Lower lobe of right lung (tissue), 2 donors: Measurements from ENCODE around the gene ZNF521. TPM values are rescaled to one million over a fixed set of nuclear protein-coding genes. Genes with fewer than 3 reads are reported as not detected.

Experiments used
- ATAC-seq, 2 donors: fragments of 200-7000 bp; cut with Tn5 transposase; one replicate each; pipeline ENCODE4 v1.9.1; 2020 to 2022; ENCODE audit warnings: mild to moderate bottlenecking in 2 of 2, moderate library complexity in 2 of 2
- DNase-seq: peaks from one replicate; pipeline ENCODE4 v3.0.0-alpha.2; 2020
- H3K27ac ChIP-seq: fragments of 200-600 bp; one replicate; pipeline ENCODE4 v1.8.0; 2022
- H3K27me3 ChIP-seq: fragments of 200-600 bp; one replicate; pipeline ENCODE4 v1.8.0; 2022; ENCODE audit warnings: low read depth
- H3K36me3 ChIP-seq: fragments of 200-600 bp; one replicate; pipeline ENCODE4 v1.8.0; 2022; ENCODE audit warnings: mild to moderate bottlenecking
- H3K4me1 ChIP-seq: fragments of 200-600 bp; one replicate; pipeline ENCODE4 v1.8.0; 2022
- H3K4me3 ChIP-seq: fragments of 200-600 bp; one replicate; pipeline ENCODE4 v1.8.0; 2022; ENCODE audit warnings: mild to moderate bottlenecking
- H3K9me3 ChIP-seq: fragments of 200-600 bp; one replicate; pipeline ENCODE4 v1.8.0; 2022
- CTCF ChIP-seq: fragments of 200-600 bp; IDR thresholded peaks from one replicate; pipeline ENCODE4 v1.8.0; 2022; ENCODE audit warnings: antibody characterized with exemption, mild to moderate bottlenecking
- intact Hi-C: fragments of 100-400 bp; cut with DNase I; formaldehyde crosslinking; loops from one replicate; pipeline ENCODE4 v1.11.0; 2022
- total RNA-seq: library from RNA; stranded (reverse); fragmentation: NEBNext Ultra II Directional; extraction: Animal tissue kit (Norgen Biotek cat#: 25700); gene quantifications from one replicate; pipeline ENCODE4 v1.2.1, GENCODE V29; 2021
- donor health status: DM: no; HTN: yes; CAD: no; lungs with severe emphysema.

Gene ZNF521
- total RNA-seq, 1 donor from 2014 or later: 12.7 TPM

GRCh38 chr18:25181993-25182392 is 170.0 kb downstream of the ZNF521 start:
- H3K27me3 ChIP-seq: no peaks in the 10 kb centered on the region
- intact Hi-C loops: no loop called here
- H3K9me3 ChIP-seq: no peaks in the 10 kb centered on the region
- H3K27ac ChIP-seq: no peak overlapping the region
- H3K36me3 ChIP-seq: no peaks in the 10 kb centered on the region
- ATAC-seq: no peak
- H3K4me1 ChIP-seq: no peaks in the 10 kb centered on the region
- DNase-seq: no peak
- no peak for TF ChIP-seq CTCF
- H3K4me3 ChIP-seq: no peak overlapping the region

DNA sequence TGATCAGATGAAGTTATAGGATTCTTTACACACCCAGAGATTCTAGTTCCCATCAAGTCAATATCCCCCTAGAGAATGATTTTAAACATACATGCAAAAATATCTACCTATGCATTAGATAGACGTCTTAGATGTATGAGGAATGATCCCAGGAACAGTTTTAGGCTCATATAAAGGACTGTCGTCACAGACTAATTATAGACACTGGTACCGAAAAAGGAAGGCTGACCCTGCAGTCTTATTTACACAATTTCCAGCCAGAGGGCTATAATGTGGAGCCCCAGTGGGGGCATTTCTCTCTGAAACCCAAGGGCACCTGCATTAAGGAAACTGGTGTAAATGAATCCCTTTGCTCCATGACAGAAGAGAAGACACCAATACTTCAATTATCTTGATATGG is 170.4 kb downstream of the ZNF521 start:
- no peak for TF ChIP-seq CTCF
- Histone ChIP-seq H3K4me3 (no peak overlapping the region), H3K4me1 (no peaks in the 10 kb centered on the region), H3K36me3 (no peaks in the 10 kb centered on the region), H3K27ac (no peak overlapping the region), H3K27me3 (no peaks in the 10 kb centered on the region), H3K9me3 (no peaks in the 10 kb centered on the region)
- DNase-seq (no peak), ATAC-seq (no peak)
- intact Hi-C loops: no loop called here

DNA sequence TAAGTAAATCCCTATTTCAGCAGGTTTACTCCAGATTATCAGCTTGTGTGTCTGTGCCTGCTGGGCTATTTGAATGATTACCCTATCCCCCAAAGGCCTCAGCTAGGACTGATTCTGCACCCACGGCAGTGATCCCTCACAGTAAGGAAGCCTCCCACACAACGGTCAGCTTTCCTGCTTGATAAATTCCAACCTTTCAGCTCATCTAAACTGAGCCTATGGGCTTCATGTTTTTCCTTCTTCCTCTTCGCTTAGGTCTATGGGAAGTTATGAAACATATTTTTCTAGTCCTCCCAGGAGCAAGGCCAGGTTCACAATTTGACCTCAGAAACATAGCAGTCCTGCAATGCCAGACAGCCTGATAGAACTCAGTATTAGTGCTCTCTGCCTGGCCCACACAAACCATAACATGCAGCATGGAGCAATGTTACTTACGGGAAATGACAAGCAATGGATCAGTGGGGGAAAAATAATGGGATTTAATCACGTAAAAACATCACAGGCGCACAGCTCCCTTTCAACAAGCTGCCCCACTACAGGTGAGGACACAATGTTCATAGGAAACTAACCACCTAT is 170.9 kb downstream of the ZNF521 start:
- Histone ChIP-seq H3K27me3 (no peaks in the 10 kb centered on the region), H3K9me3 (no peaks in the 10 kb centered on the region), H3K4me1 (no peaks in the 10 kb centered on the region), H3K4me3 (no peak overlapping the region), H3K36me3 (no peaks in the 10 kb centered on the region), H3K27ac (no peak overlapping the region)
- ATAC-seq: no peak
- intact Hi-C loops: no loop called here
- DNase-seq: no peak
- no peak for TF ChIP-seq CTCF

- ATAC-seq: no peak
- H3K4me3 ChIP-seq: no peak overlapping the region
- H3K27ac ChIP-seq: no peak overlapping the region
- H3K27me3 ChIP-seq: no peaks in the 10 kb centered on the region
- no peaks in the 10 kb centered on the region for H3K4me1 ChIP-seq
- intact Hi-C loops: no loop called here
- no peaks in the 10 kb centered on the region for H3K36me3 ChIP-seq
- no peaks in the 10 kb centered on the region for H3K9me3 ChIP-seq
- no peak for TF ChIP-seq CTCF
- no peak for DNase-seq
These were observed 174.3 kb downstream of the ZNF521 start for GRCh38 chr18:25177631-25178030.

DNA sequence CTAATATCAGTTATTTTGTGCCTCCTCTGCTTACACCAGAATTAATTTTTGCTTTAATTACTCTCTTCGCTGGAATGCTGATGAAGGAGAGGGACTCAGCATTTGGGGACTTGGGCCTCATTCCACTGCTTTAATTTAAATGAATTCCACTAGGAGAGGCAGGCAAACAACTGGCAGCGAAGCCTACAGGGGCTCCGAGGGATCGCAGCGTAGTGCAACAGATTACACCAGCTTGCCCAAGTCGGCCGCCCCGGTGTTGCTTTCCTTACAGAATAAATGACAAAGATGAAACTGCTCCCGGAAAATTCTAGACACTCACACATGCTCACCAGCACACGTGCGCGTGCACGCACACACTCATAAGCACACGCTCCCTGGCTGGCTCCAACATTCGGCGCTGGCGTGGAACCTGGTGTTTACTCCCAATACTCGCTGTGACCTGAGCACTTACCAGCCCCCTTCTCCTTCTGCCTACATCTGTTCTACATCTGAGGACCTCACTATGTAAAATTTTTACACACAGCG is 175.4 kb downstream of the ZNF521 start:
- no peak for ATAC-seq
- Histone ChIP-seq H3K9me3 (no peaks in the 10 kb centered on the region), H3K4me1 (no peaks in the 10 kb centered on the region), H3K36me3 (no peaks in the 10 kb centered on the region), H3K4me3 (no peak overlapping the region), H3K27ac (no peak overlapping the region), H3K27me3 (no peaks in the 10 kb centered on the region)
- intact Hi-C loops: no loop called here
- TF ChIP-seq CTCF: no peak
- no peak for DNase-seq
